ENCODE measurements around the gene DDAH2. TPM values are rescaled to one million over a fixed set of nuclear protein-coding genes. Genes with fewer than 3 reads are reported as not detected.

DDAH2 gene
- total and polyA plus RNA-seq, 4 donors: 62.9 to 207 (median 168) TPM

DNA sequence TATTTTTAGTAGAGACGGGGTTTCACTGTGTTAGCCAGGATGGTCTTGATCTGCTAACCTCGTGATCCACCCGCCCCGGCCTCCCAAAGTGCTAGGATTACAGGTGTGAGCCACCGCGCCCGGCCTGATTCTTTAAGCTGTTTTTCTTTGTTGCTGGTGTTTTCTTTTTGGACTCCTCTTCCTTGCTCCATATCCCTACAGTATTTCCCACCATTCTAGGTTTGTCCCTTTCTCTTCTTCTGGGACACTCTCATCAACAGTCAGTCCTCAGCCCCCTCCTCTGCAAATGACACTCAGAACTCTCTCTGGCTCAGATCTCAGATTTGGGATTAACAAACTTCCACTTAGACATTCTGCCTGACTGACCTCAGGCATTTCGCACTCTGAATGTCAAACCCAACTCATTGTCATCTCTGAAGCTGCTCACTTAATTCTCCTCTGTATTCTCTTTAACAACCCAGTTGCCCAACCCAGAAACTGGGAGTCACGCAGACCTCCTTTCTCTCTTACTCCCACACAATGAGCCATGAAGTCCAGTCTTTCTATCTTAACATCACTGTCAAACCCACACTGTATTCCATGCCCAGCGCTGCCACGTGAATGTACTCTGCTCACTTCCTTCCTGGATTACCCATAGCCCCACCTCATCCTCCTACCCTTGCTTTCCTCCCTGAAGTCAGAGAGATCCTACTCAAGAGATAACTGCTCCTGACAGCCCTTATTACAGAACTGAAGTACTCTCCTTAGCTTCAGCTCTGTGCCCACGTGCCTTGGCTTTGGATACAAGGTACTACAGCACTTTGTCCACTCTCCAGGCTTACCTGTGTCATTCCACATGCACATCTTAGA lies 3.4 kb downstream of the DDAH2 start:
- Histone ChIP-seq H3K27me3 (ENCODE audit: control insufficient read depth, insufficient read depth, low read length) (no peaks in the 10 kb centered on the region), H3K9me3 (ENCODE audit: control insufficient read depth, insufficient read depth, low read length) (no peaks in the 10 kb centered on the region), H3K36me3 (ENCODE audit: control insufficient read depth, insufficient read depth, low read length) (peaks cover 55% of the 10 kb centered on the region), H3K4me1 (ENCODE audit: control insufficient read depth, insufficient read depth, low read length) (peaks cover 27% of the 10 kb centered on the region), H3K27ac (ENCODE audit: low read depth, low read length) (no peak overlapping the region), H3K4me3 (ENCODE audit: low read depth, low read length) (no peak overlapping the region)
- WGBS (ENCODE audit: insufficient coverage): 85% methylated on average over 6 of the region's 12 CpGs
- DNase-seq (ENCODE audit: low read depth in 4 of 6, low spot score in 6 of 6): no peak

- WGBS (ENCODE audit: insufficient coverage): 93% methylated on average over 20 of the region's 25 CpGs
- Histone ChIP-seq H3K27ac (ENCODE audit: low read depth, low read length) (no peak overlapping the region), H3K9me3 (ENCODE audit: control insufficient read depth, insufficient read depth, low read length) (no peaks in the 10 kb centered on the region), H3K27me3 (ENCODE audit: control insufficient read depth, insufficient read depth, low read length) (no peaks in the 10 kb centered on the region), H3K4me1 (ENCODE audit: control insufficient read depth, insufficient read depth, low read length) (peaks cover 15% of the 10 kb centered on the region), H3K36me3 (ENCODE audit: control insufficient read depth, insufficient read depth, low read length) (peaks cover 55% of the 10 kb centered on the region), H3K4me3 (ENCODE audit: low read depth, low read length) (no peak overlapping the region)
- DNase-seq (ENCODE audit: low read depth in 4 of 6, low spot score in 6 of 6): no peak
Measured at GRCh38 chr6:31723980-31724691, 5.0 kb downstream of the DDAH2 start.

GRCh38 chr6:31723245-31723979 lies 5.7 kb downstream of the DDAH2 start, which contains the start of gene MPIG6B:
MPIG6B (plus strand) TSS chr6:31723373; CDS start chr6:31723384, 11 bp downstream.
- no peak within 1 kb of the TSS for H3K4me3 ChIP-seq (ENCODE audit: low read depth, low read length)
- H3K36me3 ChIP-seq (ENCODE audit: control insufficient read depth, insufficient read depth, low read length): peaks cover 50% of the 10 kb centered on the region
- DNase-seq (ENCODE audit: low read depth in 4 of 6, low spot score in 6 of 6): no peak
- no peaks in the 10 kb centered on the region for H3K9me3 ChIP-seq (ENCODE audit: control insufficient read depth, insufficient read depth, low read length)
- WGBS (ENCODE audit: insufficient coverage): 78% methylated on average over 35 of the region's 46 CpGs
- H3K27me3 ChIP-seq (ENCODE audit: control insufficient read depth, insufficient read depth, low read length): no peaks in the 10 kb centered on the region
- no peak within 1 kb of the TSS for H3K27ac ChIP-seq (ENCODE audit: low read depth, low read length)
- H3K4me1 ChIP-seq (ENCODE audit: control insufficient read depth, insufficient read depth, low read length): peaks cover 8% of the 10 kb centered on the region

- H3K4me3 ChIP-seq (ENCODE audit: low read depth, low read length): no peak overlapping the region
- no peak overlapping the region for H3K27ac ChIP-seq (ENCODE audit: low read depth, low read length)
- H3K36me3 ChIP-seq (ENCODE audit: control insufficient read depth, insufficient read depth, low read length): peaks cover 38% of the 10 kb centered on the region
- H3K27me3 ChIP-seq (ENCODE audit: control insufficient read depth, insufficient read depth, low read length): no peaks in the 10 kb centered on the region
- peaks cover 3% of the 10 kb centered on the region for H3K4me1 ChIP-seq (ENCODE audit: control insufficient read depth, insufficient read depth, low read length)
- 88% methylated on average over 3 of the region's 3 CpGs for WGBS (ENCODE audit: insufficient coverage)
- H3K9me3 ChIP-seq (ENCODE audit: control insufficient read depth, insufficient read depth, low read length): no peaks in the 10 kb centered on the region
- DNase-seq (ENCODE audit: low read depth in 4 of 6, low spot score in 6 of 6): no peak
Measured at GRCh38 chr6:31722173-31722572, 6.9 kb downstream of the DDAH2 start.

- Histone ChIP-seq H3K4me1 (ENCODE audit: control insufficient read depth, insufficient read depth, low read length) (peaks cover 3% of the 10 kb centered on the region), H3K4me3 (ENCODE audit: low read depth, low read length) (no peak within 1 kb of the TSS), H3K27me3 (ENCODE audit: control insufficient read depth, insufficient read depth, low read length) (no peaks in the 10 kb centered on the region), H3K9me3 (ENCODE audit: control insufficient read depth, insufficient read depth, low read length) (no peaks in the 10 kb centered on the region), H3K27ac (ENCODE audit: low read depth, low read length) (no peak within 1 kb of the TSS), H3K36me3 (ENCODE audit: control insufficient read depth, insufficient read depth, low read length) (peaks cover 32% of the 10 kb centered on the region)
- WGBS (ENCODE audit: insufficient coverage): 96% methylated on average over 3 of the region's 4 CpGs
- DNase-seq (ENCODE audit: low read depth in 4 of 6, low spot score in 6 of 6): no peak
Measured at GRCh38 chr6:31721351-31722020, 7.6 kb downstream of the DDAH2 start, which contains the start of gene LY6G6C. LY6G6C (minus strand) TSS chr6:31721746; CDS start chr6:31721679, 67 bp downstream.

DNA sequence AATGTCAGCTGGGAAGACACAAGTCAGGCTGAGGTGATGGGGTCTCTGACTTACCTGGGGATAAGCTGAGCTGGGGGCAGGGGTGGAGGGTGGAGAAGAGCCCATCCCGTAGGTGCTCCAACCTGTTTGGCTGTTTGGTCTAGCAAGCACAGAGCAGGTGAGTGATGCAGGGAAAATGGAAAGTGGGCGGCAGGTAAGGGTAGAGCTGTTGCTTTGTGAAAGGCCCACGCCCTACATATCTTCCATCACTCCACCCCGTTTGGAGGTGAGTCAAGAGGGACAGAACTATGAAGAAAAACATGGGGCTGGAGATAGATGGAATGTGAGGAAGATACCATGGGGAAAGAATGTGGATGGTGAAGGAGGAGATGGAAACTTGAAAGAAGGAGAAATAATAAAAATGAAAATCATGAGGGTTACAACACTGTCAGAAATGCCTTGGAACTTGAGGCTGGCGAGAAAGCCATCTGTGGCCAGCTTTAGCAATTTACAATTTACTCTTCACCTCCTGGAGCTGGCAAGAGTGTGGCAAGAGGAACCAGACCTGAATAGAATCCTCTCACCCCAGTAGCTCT lies 8.8 kb downstream of the DDAH2 start:
- DNase-seq (ENCODE audit: low read depth in 4 of 6, low spot score in 6 of 6): no peak
- WGBS (ENCODE audit: insufficient coverage): 94% methylated on average over 4 of the region's 5 CpGs
- Histone ChIP-seq H3K9me3 (ENCODE audit: control insufficient read depth, insufficient read depth, low read length) (no peaks in the 10 kb centered on the region), H3K4me3 (ENCODE audit: low read depth, low read length) (no peak overlapping the region), H3K4me1 (ENCODE audit: control insufficient read depth, insufficient read depth, low read length) (peaks cover 8% of the 10 kb centered on the region), H3K36me3 (ENCODE audit: control insufficient read depth, insufficient read depth, low read length) (peaks cover 21% of the 10 kb centered on the region), H3K27me3 (ENCODE audit: control insufficient read depth, insufficient read depth, low read length) (no peaks in the 10 kb centered on the region), H3K27ac (ENCODE audit: low read depth, low read length) (no peak overlapping the region)

DNA sequence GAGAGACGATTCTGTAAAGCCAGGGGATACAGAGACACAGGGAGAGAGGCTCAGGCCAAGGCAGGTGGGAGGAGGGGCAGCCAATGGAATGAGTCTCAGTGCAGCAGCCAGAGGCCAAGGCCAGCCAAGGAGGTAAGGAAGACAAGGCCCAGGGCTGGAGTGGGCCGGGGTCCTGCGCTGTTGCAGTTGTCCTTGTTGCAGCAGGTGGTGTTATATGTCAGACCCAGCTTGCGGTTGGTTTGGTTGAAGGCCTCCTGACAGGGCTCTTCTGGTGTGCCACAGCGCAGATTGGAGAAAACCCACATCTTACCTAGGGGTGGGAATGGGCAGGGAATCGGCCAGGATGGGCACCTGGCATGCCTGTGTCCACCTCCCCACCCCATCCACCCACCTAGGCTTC lies 10.1 kb downstream of the DDAH2 start:
- H3K4me3 ChIP-seq (ENCODE audit: low read depth, low read length): no peak overlapping the region
- peaks cover 17% of the 10 kb centered on the region for H3K4me1 ChIP-seq (ENCODE audit: control insufficient read depth, insufficient read depth, low read length)
- H3K9me3 ChIP-seq (ENCODE audit: control insufficient read depth, insufficient read depth, low read length): no peaks in the 10 kb centered on the region
- no peaks in the 10 kb centered on the region for H3K27me3 ChIP-seq (ENCODE audit: control insufficient read depth, insufficient read depth, low read length)
- H3K36me3 ChIP-seq (ENCODE audit: control insufficient read depth, insufficient read depth, low read length): peaks cover 9% of the 10 kb centered on the region
- H3K27ac ChIP-seq (ENCODE audit: low read depth, low read length): no peak overlapping the region
- no peak for DNase-seq (ENCODE audit: low read depth in 4 of 6, low spot score in 6 of 6)
- 89% methylated on average over 5 of the region's 6 CpGs for whole genome bisulfite sequencing (ENCODE audit: insufficient coverage)

DNA sequence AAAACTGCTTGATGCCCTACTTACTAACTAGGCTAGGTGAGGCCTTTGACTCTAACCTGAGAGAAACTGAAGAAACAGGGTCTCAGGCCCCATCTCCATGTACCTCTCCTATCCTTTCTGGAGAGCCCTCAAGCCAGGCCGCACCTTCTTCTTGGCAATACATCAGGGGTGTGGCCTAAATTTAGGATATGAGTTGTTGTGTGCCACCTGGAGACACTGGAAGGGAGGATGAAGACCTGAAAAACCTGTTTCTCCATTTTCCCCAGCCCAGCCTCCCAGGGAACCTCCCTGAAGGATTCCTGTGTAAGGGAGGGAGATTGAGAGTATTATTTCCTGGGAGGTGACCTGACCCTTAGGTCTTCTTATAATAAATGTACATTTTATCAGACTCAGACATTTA lies 10.8 kb downstream of the DDAH2 start:
- no peak overlapping the region for H3K4me3 ChIP-seq (ENCODE audit: low read depth, low read length)
- no CpG with 5 or more reads among the region's 1 CpG for WGBS (ENCODE audit: insufficient coverage)

More for the DNA sequence above, 10.8 kb downstream of the DDAH2 start:
- H3K27me3 ChIP-seq (ENCODE audit: control insufficient read depth, insufficient read depth, low read length): no peaks in the 10 kb centered on the region
- H3K9me3 ChIP-seq (ENCODE audit: control insufficient read depth, insufficient read depth, low read length): no peaks in the 10 kb centered on the region
- peaks cover 23% of the 10 kb centered on the region for H3K4me1 ChIP-seq (ENCODE audit: control insufficient read depth, insufficient read depth, low read length)
- peaks cover 2% of the 10 kb centered on the region for H3K36me3 ChIP-seq (ENCODE audit: control insufficient read depth, insufficient read depth, low read length)
- DNase-seq (ENCODE audit: low read depth in 4 of 6, low spot score in 6 of 6): no peak
- no peak overlapping the region for H3K27ac ChIP-seq (ENCODE audit: low read depth, low read length)
